GM12875 (cell line): ENCODE measurements around the gene KIF13A.

Source experiments
- H3K4me3 ChIP-seq: one replicate; pipeline ENCODE4 v1.5.1; 2011; ENCODE audit warnings: low read depth, low read length, control low read depth
- CTCF ChIP-seq: IDR thresholded peaks from 2 replicates; pipeline ENCODE4 v1.5.1; 2011; ENCODE audit warnings: low read depth, mild to moderate bottlenecking, control low read depth, inconsistent platforms, low read length, moderate library complexity, borderline replicate concordance; ENCODE audit not compliant: insufficient read depth

Gene KIF13A

GRCh38 chr6:17940151-17940792 lies 47.2 kb downstream of the KIF13A start:
- no peak for TF ChIP-seq CTCF
- H3K4me3 ChIP-seq = no peak overlapping the region

GRCh38 chr6:17938901-17939300 lies 48.5 kb downstream of the KIF13A start:
- H3K4me3 ChIP-seq = no peak overlapping the region

GRCh38 chr6:17935188-17936149 lies 52.0 kb downstream of the KIF13A start:
- no peak overlapping the region for H3K4me3 ChIP-seq
- TF ChIP-seq CTCF = no peak

More at GRCh38 chr6:17938901-17939300, 48.5 kb downstream of the KIF13A start:
- no peak for TF ChIP-seq CTCF

GRCh38 chr6:17933716-17934115 lies 53.7 kb downstream of the KIF13A start:
- H3K4me3 ChIP-seq = no peak overlapping the region
- no peak for TF ChIP-seq CTCF

GRCh38 chr6:17932330-17932852 lies 55.0 kb downstream of the KIF13A start:
- no peak overlapping the region for H3K4me3 ChIP-seq
- no peak for TF ChIP-seq CTCF

- TF ChIP-seq CTCF = no peak
- no peak overlapping the region for H3K4me3 ChIP-seq
These were observed 56.2 kb downstream of the KIF13A start for GRCh38 chr6:17931227-17931626.
